Muscle of back (tissue), 11 donors: ENCODE data around the gene C4orf46. TPM values are rescaled to one million over a fixed set of nuclear protein-coding genes. Genes with fewer than 3 reads are reported as not detected.
A peak's percentile ranks its signal among the peaks of the same experiment; 100 is the strongest.

Source experiments
- DNase-seq, 3 donors: peaks; one replicate each; pipeline versions ENCODE4 v3.0.0 to v3.0.0-alpha.2; 2013
- polyA plus RNA-seq, 10 donors: library from polyadenylated mRNA; unstranded; fragments of 120-200 nt; gene quantifications; one replicate each; pipeline ENCODE4 v1.2.1, GENCODE V29; 2013; ENCODE audit not compliant: insufficient read length in 10 of 10

Gene C4orf46
- polyA plus RNA-seq, 10 donors, result 14.6 to 25.9 (median 19.0) TPM

GRCh38 chr4:158657291-158657690, 14.4 kb downstream of the C4orf46 start:
- no peak for DNase-seq

DNA sequence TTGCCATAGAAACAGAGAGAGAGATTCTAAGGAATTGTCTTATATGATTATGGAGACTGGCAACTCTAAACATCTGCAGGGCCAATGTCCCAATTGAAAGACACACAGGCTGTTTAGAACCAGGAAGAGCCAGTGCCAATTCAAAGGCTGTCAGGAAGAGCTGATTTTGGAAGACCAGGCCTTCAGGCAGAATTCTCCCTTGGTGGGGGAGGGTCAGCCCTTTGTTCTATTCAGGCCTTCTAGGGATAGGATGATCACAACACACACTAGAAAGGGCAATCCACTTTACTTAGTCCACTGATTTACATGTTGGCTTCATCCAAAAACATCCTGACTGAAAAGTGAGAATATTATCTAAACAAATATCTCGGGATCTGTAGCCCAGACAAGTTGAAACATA, 15.2 kb downstream of the C4orf46 start:
- DNase-seq, result no peak

DNA sequence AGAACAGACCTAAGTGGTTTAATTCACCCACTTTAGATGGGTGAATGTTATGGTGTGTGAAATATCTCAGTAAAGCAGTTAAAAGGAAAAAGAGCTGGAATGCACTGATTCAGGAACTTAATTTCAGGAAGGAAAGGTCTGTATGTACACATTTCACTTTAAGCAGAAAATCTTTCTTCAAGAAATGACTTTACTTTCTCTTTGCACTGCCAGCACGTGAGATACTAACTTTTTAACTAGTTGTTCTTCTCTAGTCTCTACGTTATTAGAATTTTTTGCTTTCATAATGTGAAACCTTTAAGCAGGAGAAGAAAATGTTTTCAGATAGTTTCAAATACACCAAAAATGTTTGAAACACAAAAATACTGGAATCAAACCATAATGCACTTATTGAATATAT, 18.8 kb downstream of the C4orf46 start:
- no peak for DNase-seq

DNA sequence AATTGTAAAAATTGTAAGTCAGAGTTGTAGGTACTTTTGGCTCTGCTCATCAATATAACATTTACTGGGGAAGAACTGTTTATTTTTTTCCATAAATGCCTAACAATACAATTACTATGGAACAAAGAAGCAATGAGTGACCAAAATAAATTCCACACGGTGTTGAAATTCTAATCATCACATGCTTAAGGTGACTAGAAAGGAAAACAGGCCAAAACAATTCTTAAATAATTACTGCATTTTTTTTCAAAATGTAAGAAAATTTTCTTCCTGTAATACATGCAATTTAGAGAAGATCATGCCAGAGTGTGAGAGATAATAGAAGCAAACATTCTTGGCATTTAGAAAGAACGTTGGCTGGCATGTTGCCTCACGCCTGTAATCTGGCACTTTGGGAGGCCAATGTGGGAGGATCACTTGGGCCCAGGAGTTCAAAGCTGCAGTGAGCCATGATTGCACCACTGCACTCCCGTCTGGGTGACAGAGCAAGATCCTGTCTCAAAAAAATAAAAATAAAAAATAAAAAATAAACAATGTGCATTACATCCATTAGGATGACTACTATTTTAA, 22.5 kb downstream of the C4orf46 start:
- no peak for DNase-seq

- DNase-seq, result peak in 1 of 3 donors; percentile 16
Observed at GRCh38 chr4:158644760-158645159, 26.9 kb downstream of the C4orf46 start.

DNA sequence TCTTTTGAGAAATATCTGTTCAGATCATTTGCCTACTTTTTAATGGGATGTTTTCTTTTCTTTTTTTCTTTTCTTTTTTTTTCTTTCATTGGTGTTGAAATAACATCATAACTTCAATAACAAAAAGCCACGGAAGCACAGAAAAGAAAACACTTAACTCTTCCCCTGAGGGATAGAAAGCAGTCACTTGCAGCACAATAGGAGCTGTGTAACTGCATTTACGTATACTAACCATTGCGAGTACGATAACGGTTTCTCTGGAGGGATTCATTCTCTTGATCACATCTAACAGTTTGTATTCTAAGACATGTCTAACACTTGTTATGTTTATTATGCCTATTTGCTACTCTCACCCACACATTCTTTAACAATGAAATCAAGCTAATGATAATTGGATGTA, 27.3 kb downstream of the C4orf46 start:
- no peak for DNase-seq

DNA sequence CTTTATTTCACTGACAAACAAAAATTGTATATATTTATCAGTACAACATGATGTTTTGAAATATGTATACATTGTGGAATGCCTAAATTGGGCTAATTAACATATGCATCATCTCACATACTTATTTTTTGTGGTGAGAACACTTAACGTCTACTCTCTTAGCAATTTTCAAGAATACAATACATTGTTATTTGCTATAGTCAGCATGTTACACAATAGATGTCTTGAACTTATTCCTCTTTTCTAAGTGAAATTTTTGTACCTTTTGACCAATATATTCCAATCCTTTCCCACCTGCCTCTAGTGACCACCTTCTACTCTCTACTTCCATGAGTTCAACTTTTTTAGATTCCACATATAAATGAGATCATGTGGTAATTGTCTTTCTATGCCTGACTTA, 35.1 kb downstream of the C4orf46 start:
- no peak for DNase-seq

DNA sequence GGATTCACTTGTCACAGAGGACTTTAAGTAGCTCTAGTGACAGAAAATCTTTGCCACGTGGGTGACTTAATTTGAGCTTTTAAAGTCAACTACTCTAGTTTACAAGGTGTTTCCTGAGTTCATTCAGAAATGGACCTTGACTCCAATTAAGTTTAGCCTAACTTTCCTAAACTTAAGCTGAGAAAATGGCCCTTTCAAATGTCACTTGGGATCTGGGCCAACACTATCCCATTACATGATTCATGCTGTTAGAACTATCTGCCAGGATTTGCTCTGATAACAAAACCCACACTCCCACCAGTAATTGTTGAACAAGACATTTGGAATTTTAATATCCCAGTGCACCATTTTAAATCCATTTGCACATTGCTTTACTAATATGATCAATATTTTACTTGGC, 40.8 kb downstream of the C4orf46 start:
- no peak for DNase-seq

DNA sequence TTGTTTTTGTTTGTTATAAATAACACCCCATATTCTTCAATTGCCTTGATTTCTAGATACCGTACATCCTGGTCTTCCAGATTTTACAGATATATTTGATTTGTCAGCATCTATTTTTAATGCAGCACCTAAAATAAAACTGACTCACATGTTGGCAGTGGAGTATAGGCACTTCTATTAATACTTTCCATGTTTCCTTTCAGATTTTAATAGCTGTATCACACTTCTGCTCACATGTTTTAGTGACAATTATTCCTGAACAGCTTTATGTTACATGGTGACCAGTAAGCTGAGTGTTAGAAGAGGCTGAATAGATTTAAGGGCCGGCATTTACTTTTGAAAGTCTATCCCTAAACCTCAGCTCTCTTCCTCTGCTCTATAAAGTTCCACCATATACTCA, 46.1 kb downstream of the C4orf46 start:
- no peak for DNase-seq

GRCh38 chr4:158624889-158625478, 46.7 kb downstream of the C4orf46 start:
- DNase-seq, result peak; percentile 22 to 66 (median 46)

DNA sequence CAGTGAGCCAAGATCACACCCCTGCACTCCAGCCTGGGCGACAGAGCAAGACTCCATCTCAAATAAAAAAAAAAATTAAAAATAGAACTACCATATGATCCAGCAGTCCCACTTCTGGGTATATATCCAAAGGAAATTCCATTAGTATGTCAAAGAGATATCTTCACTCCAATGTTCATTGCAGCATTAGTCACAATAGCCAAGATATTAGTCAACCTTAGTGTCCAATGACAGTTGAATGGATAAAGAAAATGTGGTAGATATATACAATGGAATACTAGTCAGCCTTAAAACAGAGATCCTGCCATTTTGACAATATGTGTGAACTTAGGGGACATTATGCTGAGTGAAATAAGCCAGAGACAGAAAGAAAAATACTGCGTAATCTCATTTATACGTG, 49.4 kb downstream of the C4orf46 start:
- DNase-seq, result no peak

DNA sequence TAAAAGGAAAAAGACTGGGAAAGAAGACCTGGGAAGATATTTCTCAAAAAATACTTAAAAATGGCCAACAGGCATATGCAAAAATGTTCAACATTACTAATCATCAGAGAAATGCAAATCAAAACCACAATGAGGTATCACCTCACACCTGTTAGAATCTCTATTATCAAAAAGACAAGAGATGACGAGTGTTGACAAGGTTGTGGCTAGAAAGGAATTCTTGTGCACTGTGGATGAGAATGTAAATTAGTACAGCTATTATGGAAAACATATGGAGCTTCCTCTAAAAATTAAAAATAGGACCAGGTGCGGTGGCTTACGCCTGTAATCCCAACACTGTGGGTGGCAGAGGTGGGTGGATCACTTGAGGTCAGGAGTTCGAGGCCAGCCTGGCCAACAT, 50.0 kb downstream of the C4orf46 start:
- DNase-seq, result no peak

DNA sequence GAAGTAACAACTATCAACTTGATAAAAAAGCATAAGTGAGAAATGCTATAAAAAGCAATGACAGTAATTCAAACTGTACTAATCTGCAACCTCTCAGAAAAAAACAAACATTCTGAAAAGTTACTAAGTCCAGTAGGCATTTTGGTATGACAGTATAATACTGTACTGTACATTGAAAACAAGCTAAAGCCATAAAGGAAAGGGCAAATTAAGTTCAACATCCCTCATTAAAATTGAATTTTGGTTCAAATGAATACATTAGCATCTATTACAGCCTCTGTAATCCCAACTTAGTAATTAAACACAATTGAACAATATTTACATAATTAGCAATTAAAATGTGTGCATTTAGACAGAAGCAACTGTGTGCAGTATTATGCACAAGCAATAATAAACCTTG, 53.7 kb downstream of the C4orf46 start:
- no peak for DNase-seq

Other genes with a start within 250 kb of the C4orf46 start
- under 1 TPM in 8 of 10 donors, not detected in 2; 0.07 to 0.52 (median 0.16) TPM for gene RXFP1, start 150.0 kb downstream of the C4orf46 start, polyA plus RNA-seq
- 10 to 100 TPM; 16.2 to 31.7 (median 21.4) TPM for gene ETFDH, start 409 bp upstream of the C4orf46 start, polyA plus RNA-seq
- 10 to 100 TPM; 38.7 to 61.9 (median 50.1) TPM for gene PPID, start 51.5 kb upstream of the C4orf46 start, polyA plus RNA-seq
- gene FNIP2, start 97.1 kb upstream of the C4orf46 start, polyA plus RNA-seq, result 10 to 100 TPM; 12.8 to 17.8 (median 14.2) TPM